Midbrain (tissue), 1 donor: ENCODE data around the gene CACNA2D1.
A peak's percentile ranks its signal among the peaks of the same experiment; 100 is the strongest.

Experiments used
- DNase-seq: peaks from one replicate; lab custom pipeline; 2025; lab: John Stamatoyannopoulos, UW

The CACNA2D1 gene

DNA sequence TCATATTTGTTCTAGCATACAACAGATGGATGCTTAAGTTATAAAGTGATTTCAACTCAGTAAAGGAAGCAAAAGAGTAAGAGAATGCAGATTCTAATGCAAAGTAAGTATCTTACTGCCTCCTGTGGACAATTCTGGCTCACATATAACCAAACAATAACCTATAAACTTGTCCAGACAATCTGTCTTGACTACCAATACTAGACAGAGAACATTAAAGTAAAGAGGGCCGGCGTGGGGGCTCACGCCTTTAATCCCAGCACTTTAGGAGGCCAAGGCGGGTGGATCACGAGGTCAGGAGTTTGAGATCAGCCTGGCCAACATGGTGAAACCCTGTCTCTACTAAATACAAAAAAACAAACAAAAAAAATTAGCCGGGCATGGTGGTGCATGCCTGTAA, 329.3 kb downstream of the CACNA2D1 start:
- no peak for DNase-seq

DNA sequence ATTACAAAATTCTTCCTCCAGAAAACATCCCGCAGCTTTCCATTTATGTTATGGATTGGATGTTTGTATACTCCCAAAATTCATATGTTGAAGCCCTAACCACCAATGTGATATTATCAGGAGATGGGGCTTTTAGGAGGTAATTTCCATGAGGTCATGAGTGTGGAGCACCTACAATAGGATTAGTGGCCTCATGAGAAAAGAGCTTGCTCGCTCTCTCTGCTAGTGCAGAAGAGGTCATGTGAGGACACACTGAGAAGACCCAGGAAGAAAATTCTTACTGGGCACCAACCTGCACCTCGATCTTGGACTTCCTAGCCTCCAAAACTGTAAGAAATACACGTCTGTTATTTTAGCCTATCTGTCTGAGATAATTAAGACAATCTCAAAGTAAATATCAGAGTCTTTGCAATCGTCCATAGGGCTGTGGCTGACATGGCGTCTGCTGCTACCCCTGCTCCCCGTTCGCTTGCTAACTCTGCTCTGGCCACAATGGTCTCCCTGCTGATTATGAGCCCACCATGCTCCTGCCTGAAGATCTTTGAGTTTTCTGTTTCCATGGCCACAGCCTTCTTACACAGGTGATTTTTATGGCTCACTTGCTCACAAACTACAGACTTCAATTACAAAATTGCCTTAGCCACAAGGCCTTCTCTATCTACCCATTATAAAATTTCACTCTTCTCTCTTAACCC, 333.3 kb downstream of the CACNA2D1 start:
- DNase-seq, result no peak

DNA sequence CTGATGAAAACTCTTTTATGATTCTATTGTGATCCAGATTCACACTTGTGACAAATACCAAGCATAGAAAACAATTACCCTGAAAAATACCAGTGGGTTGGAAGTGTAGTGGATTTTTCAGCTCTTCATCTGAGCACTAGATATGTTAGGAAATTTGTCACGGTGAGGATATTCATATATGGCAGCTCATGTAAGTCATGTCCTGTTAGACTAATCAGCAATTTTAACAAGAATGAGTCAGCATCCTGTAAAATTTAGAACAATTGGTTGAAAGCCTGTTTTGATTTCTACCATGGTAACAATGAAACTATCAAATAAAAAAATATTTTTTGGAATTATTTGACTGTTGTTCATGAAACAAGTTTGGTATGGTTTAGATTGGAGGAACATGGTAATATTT, 334.3 kb downstream of the CACNA2D1 start:
- no peak for DNase-seq

DNA sequence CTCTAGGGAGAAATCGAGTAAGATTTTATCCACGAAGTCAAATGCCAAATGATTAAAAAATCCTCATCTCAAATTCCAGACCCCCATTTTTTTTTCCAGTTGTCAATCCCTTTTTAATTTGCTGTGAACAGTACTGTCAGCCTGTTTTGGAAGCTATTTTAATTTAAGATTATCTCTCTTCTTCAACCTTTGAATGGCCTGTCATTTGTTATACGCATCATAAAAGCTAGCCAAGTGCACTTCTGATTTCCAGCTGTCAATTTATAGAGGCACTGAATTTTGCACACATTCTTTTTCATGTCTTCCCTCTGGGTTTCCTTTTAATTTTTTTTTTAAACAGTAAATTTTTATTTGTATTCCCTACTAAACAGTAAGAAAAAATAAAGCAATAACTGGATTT, 337.4 kb downstream of the CACNA2D1 start:
- no peak for DNase-seq

DNA sequence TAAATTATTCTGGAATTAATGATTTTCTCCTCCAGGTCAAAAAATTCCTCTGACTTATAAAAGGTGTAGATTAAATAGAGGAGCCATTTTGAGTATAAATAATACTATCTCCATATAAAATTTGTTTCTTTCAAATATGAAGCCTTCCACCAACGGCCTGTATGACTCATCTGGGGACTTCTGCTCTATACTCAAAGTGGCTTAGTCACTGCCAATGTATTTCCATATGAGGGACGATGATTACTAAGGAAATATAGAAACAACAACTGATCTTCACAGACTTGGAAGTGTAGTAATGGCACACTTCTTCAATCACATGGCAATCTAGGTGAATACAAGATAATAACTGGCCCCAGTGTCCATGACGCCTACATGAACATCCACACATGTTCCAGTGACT, 338.1 kb downstream of the CACNA2D1 start:
- no peak for DNase-seq

DNA sequence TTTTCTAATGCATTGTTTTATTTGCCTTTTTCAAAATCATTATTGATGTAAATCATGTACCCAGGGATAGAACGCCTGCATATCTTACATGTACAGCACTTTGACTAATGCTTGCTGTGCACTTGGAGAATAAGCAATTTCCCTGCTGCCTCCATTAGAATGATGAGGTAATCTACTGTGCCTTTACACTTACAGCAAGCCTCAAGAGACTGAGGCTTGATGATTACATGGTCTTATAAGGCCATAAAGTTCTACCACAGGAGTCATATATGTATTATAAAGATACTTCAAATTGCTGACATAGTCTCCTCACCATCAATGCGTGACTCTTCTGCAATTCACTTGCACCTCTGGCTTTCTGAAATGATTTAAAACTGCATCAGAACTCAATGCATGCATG, 345.2 kb downstream of the CACNA2D1 start:
- DNase-seq, result no peak

DNA sequence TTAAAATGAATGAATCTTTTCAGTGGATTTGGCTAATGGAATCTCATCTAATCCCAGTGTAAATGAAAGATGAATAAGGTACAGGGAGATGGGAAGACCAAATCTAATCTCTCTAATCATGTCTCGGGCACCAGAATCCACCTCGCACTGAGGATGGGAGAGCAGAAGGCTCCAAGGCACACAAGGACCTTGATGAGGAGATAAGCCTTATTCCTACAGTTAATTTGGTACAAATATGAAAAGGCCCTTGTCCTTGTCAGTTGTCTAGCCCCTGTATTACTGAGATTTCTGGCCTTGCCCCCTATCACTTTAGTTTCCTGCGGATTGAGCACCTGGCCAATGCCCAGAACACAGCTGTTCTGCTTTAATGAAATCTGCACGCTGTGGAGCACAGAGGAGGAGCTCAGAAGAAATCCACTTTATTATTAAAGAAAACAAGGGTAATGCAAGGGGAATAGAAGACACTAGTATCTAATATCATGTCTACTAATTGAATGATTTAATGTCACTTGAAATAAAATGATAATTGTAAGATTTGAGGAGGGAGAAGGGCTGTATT, 352.4 kb downstream of the CACNA2D1 start:
- no peak for DNase-seq

DNA sequence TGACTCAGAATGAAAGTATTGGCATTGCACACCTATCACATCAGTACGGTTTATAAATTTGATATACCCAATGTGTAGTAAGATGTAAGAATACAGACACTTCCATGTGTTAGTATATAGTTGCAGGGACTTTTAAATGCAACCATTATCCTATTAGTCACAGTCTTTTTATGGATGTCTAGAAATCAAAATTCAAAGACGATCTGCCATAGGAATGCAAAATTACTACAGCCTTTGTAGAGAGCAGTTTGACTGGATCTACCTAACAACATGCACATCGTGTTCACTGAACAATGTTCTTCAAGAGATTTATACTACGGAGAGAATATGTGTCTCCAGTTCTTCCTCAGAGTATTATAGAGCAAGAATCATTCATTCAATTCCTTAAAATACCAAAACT, 356.5 kb downstream of the CACNA2D1 start:
- DNase-seq, result no peak

DNA sequence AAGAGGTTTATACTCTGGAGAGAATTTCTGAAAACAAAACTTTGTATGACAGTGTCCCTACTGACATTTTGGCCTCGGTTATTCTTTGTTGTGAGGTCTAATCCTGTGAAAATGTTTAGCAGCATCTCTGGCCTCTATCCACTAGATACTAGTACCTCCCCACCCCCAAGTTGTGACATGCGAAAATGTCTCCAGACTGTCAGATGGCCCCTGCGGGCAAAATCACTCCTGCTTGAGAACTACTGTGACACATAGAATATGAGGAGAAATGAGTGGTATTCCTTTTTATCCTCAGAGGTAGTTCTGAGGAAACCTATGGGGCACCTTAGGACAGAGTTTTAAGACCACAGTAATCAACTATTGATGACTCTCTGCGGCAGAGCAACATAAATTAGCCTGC, 358.5 kb downstream of the CACNA2D1 start:
- DNase-seq, result no peak

DNA sequence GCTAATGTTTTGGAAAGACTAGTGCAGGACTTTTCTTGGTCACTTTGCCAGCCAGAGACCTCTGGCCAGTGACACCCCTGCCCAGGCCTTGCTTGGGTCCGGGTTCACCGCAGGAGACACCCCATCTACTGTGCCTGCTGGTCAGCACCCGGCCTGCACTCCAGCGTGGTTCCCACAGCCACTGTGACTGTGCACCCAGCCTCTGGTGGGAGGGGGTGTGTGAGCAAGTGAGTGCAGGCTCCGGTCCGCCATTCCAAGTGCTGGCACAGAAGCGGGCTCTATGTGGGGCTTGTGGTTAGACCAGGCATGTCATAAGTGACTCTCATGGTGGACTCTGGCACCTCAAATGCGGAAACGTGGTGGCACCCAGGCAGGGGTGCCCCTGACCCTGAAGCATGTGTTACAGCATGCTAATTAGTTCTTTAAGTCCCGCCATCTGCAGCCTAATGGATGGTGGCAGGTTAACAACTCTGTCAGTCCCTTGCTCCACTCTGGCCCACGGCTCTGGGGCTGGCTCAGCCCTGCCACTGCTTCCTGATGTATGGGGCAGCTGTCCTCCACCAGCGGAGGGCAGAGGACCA, 361.8 kb downstream of the CACNA2D1 start:
- DNase-seq, result no peak

DNA sequence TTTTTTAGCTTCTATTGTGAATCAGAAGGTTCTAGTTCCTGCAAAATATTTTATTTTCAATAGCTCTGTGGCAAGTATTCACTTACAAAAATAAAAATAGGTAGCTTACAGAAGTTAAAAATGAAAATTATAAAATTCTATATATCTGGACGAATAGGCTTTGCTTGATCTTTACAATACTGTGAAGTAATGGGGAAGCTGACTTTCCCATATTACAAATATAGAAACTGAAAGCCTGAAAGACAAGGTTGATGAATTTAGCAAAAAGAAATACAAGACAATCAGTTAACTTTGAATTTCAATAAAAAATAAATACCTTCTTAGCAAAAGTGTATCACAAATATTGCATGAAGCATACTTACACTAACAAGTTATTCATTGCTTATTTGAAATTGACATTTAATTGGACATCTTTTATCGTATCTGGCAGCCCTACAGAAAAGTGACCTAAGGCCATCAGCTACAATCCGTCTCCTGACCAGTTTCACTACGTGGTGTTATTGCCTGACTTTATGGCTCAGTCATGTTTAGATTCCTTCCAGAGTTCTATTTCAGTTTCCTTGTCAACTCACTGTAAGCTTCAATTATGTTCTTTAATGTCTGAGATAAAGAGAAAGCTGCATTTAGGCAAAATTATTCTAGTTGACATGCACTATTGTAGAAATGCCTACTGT, 363.2 kb downstream of the CACNA2D1 start:
- DNase-seq, result no peak

DNA sequence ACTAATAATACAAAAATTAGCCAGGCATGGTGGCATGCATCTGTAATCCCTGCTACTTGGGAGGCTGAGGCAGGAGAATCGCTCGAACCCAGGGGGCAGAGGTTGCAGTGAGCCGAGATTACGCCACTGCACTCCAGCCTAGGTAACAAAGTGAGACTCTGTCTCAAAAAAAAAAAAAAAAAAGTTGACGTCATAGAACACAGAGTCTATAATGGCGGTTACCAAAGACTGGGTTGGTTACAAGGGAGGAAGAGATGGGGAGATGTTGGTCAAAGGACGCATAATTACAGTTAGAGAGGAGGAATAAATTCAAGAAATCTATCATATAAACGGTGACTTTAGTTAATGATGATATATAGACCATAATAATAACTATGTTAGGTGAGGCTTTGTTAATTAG, 364.1 kb downstream of the CACNA2D1 start:
- DNase-seq, result no peak

DNA sequence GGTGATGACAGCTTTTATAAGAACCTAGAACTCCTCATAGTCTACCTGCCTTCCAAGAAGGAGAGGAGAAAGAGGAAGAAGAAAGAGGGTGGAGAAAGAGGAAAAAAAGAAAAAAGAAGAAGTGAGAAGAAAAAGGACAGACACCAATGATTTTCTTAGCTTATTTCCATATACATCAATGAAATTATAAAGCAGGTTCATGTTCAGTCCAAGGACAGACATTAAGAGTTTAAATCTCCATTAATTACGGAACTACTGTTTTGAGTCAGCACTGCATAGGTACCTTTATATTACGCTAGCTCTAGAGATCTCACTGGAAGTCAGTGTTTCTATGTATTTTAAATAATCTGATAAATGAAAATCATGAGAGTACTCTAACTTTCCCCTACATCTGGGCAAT, 364.8 kb downstream of the CACNA2D1 start:
- DNase-seq, result no peak

DNA sequence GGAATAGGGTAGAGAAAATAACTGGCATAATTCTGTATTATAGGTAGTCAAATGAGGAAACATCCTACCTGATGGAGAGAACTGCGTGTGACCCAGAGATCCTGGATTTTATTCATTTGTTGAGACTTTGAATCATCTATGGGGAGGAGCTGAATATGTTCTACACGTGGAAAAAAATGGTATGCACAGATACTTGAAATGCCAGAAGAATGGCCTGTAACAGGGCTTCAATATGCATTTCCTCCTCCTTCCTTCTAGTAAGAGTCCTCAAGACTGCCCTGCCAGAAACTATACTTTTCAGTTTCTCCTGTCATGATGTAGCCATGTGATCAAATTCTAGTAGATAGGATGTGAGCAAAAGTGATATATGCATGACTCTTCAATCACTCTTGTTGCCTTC, 372.1 kb downstream of the CACNA2D1 start:
- DNase-seq, result no peak

DNA sequence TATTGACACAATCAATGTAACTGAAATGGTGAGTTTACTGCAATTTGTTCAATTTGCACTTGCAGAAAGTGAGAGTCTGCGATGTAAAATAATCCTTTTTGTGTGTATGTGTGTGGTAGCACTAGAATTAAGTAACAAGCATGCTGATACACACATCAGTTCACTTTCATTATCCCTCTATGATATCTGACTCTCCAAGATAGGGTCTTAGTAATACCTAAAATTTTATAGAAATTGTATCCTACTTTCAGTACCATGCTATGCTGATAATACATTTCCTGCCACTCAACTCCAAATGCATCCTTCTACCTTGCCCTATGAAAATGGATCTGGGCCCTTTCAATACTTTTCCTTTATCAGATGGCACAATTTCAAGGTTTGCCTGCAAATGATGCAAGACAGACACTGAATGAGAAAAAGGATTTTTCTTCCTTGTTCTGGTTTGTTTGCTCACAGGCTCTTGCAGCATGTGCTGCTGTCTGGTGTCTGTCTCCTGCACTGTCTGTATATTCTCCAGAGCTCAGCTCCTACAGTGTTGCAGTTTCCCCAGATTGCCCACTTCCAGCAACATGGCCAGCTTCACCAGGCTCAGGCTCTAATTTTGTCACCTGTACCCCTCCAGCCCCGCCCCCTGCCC, 375.8 kb downstream of the CACNA2D1 start:
- no peak for DNase-seq

DNA sequence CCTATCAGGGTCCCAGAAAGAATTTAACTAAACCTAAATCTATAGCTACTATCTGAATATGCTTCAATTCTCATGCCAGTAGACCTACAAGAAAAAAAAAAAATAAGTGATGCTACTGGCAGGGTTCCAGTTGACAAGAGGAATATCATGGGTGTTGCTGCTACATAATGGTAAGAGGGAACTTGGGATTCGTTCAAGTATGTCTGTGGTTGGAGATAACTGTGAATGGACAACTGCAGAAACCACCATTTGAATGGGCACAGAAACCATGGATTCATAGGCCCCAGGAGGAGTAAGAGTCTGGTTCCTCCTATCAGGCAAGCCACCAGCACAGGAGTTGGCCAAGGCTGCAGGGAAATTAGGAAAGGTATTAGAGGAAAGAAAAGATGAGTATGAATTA, 386.1 kb downstream of the CACNA2D1 start:
- DNase-seq, result no peak

DNA sequence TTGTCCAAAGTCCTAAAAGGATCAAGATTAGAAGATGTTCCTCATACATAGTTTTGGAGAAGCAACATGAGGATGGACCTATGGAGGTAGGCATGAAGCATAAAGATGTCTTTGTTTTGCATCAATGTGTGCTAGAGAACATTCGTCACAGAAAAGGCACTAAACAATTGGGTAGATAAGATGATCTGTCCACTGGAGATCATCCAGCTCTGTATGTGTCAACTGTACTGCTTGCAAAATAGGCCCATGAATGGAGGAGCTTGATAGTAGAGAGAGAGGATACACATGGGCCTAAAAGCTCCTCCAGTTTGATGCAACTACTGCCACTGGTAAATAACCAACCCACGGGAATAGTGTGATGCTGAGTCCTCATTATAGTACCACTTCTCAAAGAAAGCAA, 387.3 kb downstream of the CACNA2D1 start:
- no peak for DNase-seq

DNA sequence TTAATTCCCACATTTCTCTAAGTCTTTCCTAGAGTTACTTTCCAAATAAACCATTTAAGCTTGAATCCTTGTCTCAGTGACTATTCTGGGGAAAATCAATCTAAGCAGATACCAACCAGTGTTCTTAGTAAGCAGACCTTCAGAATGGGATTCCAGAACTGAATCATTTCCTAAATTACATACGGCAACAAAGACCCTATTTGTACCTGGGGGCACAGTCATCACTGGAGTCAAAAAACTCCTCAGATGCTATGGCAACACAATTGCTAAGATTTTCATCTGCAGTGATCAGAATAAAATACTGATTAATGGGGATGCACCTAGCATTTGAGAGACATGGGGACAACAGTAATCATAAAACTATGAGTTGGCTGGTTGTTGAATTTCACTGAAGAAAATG, 389.0 kb downstream of the CACNA2D1 start:
- no peak for DNase-seq

DNA sequence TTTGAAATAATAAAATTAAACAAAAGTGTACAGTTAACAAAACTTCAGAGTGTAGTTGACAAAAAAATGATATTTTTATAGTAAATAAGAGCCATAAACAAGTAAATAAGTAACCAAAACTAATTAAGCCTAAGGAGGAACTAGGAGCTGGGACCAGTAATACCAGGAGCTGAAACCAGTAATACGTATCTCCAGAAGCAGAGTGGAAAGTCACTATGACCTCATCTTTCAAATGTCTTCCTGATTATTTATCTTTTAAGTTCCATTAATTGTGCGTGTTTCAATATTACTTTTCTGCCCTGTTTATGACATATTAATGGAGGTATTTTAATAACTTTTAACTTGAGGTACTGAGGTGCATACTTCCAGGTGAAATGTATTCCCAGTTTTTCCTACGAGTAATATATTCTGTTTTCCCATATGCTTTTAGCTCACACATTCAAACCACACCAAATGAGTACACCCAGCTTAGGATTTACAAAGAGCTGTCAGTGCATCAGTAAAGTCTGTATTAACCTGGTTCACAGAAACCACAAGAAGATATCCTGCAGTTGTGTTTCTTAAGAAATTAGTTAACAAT, 390.0 kb downstream of the CACNA2D1 start:
- no peak for DNase-seq

DNA sequence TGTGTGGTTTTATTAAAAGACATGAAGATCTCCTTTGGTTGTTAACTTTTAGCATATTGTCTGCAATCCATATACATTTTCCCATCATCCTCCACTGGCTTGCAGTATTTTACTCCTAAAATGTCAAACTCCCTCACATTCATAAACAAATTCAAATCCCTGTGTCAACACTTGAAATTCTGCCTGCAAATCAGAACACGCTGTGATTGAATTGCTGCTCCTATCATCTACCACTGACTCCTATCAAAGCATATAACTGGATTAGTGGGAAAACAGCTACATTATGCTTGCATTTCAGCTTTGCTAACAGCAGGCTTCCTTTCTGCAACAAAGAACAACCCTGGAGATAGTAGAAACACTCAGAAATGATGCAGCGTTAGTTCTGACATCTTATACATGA, 392.0 kb downstream of the CACNA2D1 start:
- peak; percentile 7 for DNase-seq

DNA sequence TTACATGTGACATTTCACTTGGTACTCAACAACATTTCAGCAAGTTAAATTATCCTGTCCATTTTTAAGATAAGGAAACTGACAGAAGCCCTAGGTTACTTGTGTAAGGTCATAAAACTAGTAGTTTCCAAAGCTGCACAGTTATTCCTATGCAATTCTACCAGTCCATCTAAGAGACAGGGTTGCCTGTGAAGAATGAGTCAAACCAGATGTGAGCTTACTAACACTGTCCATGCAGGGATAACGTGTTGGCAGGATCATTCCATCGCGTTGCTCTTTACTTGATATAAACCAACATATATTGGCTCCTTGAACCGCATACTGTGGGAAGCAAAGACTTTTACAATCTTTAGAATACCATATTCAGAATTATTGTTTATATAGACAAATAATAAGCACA, 392.8 kb downstream of the CACNA2D1 start:
- no peak for DNase-seq

DNA sequence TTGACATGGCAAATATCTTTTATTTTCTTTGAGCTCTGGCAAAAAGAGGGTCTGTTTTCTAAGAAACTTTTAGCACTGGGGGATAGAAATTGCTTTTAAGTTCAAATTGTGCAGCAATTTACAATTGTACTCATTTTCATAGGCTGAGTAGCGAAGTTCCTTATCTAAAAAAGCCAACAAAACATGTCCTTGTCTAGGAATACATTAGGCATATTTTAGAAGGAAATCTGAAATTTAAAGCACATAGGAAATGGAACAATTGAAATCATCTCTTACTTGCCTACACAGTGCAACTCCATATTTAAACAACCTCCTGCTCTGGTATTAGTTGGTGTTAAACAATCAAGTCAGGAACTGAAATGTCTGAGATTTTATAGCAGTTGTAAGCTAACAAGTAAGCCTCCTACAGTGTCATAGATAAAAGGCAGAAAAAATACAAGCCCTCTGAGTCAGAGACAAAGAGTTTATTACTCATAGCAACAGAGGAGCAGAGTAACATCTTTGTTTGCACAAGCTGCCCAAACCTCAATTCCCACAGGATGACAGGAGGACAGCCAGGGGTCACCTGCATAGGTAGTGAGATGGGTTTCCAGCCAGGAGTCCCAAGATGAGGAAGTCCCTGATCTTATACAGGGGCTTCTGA, 393.6 kb downstream of the CACNA2D1 start:
- DNase-seq, result peak; percentile 5
